PC-3 (cell line): ENCODE data around the gene NUP50.

Experiments used
- EZH2 ChIP-seq: fragments of 300-600 bp; sonication (generic); IDR thresholded peaks from one replicate; pipeline ENCODE4 v1.6.1; 2017; ENCODE audit warnings: antibody characterized with exemption, mild to moderate bottlenecking, low read length; ENCODE audit not compliant: unreplicated experiment
- EZH2phosphoT487 ChIP-seq: fragments of 300-600 bp; sonication (generic); IDR thresholded peaks from 2 replicates; pipeline ENCODE4 v1.6.1; 2018; ENCODE audit warnings: mild to moderate bottlenecking, antibody characterized with exemption, low read length, borderline replicate concordance
- TF ChIP-seq, protein P1 (sequence below): fragments of 300-600 bp; sonication (generic); conservative IDR thresholded peaks from 2 replicates; pipeline ENCODE4 v1.5.1; 2017; ENCODE audit warnings: antibody characterized with exemption, low read depth, mild to moderate bottlenecking, low read length

DNA sequence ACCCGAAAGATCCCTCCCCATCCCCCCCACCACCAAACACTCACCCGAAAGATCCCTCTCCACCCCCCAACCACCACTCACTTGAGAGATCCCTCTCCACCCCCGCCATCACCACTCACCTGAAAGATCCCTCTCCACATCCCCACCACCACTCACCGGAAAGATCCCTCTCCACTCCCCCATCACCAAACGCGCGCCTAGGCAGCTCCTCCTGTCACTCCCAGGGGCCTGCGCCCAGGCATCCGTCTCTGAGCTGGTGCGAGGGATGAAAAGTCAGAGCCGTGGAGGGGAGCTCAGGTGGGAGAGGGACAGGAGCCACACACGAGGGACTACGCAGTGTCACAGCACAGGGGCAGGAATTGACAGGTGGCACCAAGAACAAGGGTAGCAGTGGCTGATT lies 65.5 kb downstream of the NUP50 start:
- TF ChIP-seq, protein P1, sequence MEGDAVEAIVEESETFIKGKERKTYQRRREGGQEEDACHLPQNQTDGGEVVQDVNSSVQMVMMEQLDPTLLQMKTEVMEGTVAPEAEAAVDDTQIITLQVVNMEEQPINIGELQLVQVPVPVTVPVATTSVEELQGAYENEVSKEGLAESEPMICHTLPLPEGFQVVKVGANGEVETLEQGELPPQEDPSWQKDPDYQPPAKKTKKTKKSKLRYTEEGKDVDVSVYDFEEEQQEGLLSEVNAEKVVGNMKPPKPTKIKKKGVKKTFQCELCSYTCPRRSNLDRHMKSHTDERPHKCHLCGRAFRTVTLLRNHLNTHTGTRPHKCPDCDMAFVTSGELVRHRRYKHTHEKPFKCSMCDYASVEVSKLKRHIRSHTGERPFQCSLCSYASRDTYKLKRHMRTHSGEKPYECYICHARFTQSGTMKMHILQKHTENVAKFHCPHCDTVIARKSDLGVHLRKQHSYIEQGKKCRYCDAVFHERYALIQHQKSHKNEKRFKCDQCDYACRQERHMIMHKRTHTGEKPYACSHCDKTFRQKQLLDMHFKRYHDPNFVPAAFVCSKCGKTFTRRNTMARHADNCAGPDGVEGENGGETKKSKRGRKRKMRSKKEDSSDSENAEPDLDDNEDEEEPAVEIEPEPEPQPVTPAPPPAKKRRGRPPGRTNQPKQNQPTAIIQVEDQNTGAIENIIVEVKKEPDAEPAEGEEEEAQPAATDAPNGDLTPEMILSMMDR: no peak
- no peak for TF ChIP-seq EZH2
- TF ChIP-seq EZH2phosphoT487: no peak
